GM18526 (cell line): ENCODE results near the gene UFC1.
A peak's percentile ranks its signal among the peaks of the same experiment; 100 is the strongest.

ENCODE experiments used
- POLR2A ChIP-seq: IDR thresholded peaks from 3 replicates; pipeline ENCODE4 v1.6.1; 2011; ENCODE audit not compliant: insufficient read length; ENCODE audit errors: extremely low read depth

Gene UFC1

GRCh38 chr1:161160671-161161145 is 6.9 kb downstream of the UFC1 start:
- TF ChIP-seq POLR2A = no peak

DNA sequence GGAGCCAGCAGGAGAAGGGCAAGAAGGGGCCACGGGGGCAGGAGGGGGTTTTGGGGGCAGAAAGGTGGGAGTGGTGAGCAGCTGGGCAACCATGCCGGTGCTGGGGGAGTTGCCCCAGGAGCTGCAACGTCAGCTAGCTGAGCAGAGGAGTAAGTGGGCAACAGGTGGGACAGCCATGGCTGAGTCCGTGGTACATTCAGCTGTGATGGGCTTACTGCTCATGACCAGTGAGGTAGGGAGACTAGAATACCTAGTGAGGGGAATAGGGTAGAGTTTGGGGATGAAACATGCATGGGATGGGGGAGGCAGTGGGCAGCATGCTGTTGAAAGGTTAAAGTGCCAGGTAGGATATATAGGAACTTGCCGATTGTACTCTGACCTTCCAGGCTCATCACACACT is 7.9 kb downstream of the UFC1 start:
- no peak for TF ChIP-seq POLR2A

DNA sequence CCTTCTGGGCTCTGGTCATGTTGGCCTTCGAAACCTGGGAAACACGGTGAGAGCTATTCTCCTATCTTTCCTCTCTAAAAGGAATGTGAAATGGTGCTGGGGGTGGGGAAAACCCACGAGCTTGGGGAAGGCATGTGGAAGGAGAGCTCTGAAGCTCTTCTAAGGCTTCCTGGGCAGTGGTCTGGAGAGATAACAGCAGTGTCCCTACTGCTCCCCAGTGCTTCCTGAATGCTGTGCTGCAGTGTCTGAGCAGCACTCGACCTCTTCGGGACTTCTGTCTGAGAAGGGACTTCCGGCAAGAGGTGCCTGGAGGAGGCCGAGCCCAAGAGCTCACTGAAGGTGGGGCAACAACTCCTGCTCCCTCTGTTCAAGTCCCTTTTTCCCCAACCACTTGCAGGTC is 8.3 kb downstream of the UFC1 start:
- no peak for TF ChIP-seq POLR2A

GRCh38 chr1:161162806-161163205 is 9.0 kb downstream of the UFC1 start:
- TF ChIP-seq POLR2A = no peak

GRCh38 chr1:161163793-161164192 is 10.0 kb downstream of the UFC1 start:
- no peak for TF ChIP-seq POLR2A

DNA sequence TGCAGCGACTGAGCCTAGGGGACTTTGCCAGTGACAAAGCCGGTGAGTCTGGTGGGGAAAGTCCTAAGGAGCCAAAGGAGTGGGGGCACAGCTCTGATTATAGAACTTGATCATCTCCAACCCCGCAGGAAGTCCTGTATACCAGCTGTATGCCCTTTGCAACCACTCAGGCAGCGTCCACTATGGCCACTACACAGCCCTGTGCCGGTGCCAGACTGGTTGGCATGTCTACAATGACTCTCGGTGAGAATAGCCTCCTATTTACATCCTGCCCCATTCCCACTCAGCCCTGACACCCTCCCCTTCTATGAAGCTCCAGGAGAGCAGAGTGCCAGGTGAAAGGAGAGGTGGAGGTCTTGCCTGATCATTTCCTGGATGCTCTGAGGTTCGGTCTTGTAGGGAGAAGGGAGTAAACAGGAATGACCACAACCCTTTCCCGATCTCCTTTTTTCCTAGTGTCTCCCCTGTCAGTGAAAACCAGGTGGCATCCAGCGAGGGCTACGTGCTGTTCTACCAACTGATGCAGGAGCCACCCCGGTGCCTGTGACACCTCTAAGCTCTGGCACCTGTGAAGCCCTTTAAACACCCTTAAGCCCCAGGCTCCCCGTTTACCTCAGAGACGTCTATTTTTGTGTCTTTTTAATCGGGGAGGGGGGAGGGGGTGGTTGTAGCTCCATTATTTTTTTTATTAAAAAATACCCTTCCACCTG is 11.3 kb downstream of the UFC1 start:
- no peak for TF ChIP-seq POLR2A

DNA sequence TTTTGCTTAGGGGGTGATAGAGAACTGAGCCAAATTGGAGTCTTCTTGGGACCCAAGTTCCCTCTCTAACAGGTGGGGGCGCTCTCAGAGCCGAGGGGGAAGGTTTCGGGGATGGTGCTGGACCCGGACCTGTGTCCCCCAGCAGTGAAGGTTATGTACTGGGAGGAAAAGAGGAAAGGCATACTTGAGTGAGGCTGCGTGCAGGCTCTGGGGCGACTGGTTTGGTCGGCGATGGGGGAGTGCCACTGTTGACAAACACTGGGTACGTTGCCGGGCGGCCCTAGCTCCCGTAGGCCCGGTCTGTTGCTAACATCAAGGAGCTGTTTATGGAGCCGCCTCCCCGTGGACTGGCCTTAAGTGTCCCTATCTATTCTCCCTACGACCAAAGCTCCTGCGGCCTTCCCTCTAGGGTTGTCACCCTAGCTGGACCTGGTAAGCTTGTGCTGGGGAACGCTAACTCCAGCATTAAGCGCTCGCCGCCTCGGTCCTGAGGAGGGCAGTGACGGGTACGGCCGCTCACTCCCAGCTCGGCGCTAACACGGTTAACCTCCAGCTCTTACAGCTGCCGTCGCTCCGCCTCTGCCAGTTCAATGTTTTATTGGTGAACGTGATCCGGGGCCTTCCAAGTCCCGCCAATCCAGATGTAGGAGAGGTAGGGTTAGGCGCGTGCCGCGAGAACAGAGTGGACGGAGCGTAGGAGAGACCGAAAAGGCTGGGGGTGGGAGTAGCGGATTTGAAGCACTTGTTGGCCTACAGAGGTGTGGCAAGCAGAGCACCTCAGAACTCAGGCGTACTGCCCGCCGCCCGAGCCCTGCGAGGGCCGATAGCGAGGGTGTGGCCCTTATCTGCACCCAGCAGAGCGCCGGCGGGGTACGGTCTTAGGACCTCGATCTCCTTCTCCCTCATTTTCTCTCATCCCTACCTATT is 12.2 kb downstream of the UFC1 start, which contains the start of gene PPOX:
TSS of gene PPOX (plus strand) at position 685 of the 927 bp plus-strand sequence. CDS start 422 bp downstream, outside the sequence.
- peak; percentile 82 for TF ChIP-seq POLR2A

GRCh38 chr1:161166669-161167548 is 13.1 kb downstream of the UFC1 start:
- no peak for TF ChIP-seq POLR2A

GRCh38 chr1:161168906-161169305 is 15.1 kb downstream of the UFC1 start:
- no peak for TF ChIP-seq POLR2A

- TF ChIP-seq POLR2A = no peak
These were observed 17.4 kb downstream of the UFC1 start for GRCh38 chr1:161171191-161171590.

DNA sequence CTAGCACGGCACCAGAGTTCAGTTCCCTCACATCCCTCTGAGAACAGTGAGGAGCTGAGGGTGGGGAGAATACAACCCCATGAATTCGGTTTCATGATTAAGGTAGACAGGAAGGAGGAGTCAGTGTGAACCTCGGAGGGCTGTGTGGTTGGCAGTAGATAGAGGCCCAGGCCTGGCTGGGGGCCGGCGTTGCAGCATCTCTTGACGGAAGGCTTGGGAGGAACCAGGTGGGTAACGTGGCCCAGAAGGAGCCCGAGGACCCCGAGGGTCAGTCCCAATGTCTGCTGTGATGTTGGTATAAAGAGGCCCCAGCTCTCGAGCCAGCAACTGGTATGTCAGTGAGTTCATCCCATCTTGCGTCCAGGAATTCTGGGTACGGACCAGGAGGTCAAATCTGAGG is 17.9 kb downstream of the UFC1 start:
- no peak for TF ChIP-seq POLR2A

GRCh38 chr1:161172349-161172748 is 18.6 kb downstream of the UFC1 start:
- no peak for TF ChIP-seq POLR2A

- TF ChIP-seq POLR2A = no peak
These were observed 19.1 kb downstream of the UFC1 start for GRCh38 chr1:161172776-161173376.

- no peak for TF ChIP-seq POLR2A
These were observed 19.9 kb downstream of the UFC1 start for GRCh38 chr1:161173711-161174110.

- no peak for TF ChIP-seq POLR2A
These were observed 21.1 kb downstream of the UFC1 start for GRCh38 chr1:161174911-161175310.

DNA sequence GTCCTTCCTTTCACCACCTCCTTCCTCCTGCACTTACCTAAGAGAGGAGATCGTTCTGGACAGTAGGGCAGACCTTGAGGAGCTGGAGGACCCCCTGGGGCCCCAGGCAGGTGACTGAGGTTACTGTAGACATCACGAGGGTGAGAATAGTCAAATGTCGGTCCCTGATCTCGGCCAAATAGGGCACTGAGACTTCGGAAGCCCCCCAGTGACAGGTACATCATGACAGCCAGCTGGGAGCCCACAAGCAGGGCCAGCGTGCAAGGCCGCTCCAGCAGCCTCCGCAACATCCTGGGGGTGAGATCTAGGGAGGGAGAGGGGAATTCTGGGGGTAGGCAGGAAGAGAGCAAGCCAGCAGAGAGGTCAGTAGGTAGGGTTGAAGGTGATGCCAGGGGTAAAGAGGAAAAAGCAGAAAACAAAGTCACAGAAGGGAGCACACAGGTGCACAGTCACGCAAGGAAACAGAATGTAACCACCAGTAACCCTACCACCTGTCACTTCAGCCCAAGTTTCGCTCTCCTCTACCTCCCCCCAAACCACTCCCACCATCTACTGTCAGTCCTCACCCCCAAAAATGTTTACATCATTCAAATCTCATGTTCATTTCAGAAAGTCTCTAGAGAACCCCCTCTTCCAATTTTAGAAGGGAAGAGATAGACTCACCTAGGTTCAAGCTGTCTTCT is 22.1 kb downstream of the UFC1 start:
- TF ChIP-seq POLR2A = no peak
